Liver (tissue), 3 donors: ENCODE data around the gene SLC9A1.

Source experiments
- CTCF ChIP-seq: fragments of 150-350 bp; IDR thresholded peaks from 2 replicates; pipeline ENCODE4 v1.5.1; 2017; ENCODE audit warnings: improper control_type of control experiment, low read depth, low read length; ENCODE audit not compliant: missing input control
- GABPA ChIP-seq, 2 donors: IDR thresholded peaks in 1 of 2; conservative IDR thresholded peaks in 1 of 2; 2 replicates each; pipeline ENCODE4 v1.6.1; 2016; ENCODE audit warnings: antibody characterized with exemption in 2 of 2, mild to moderate bottlenecking in 1 of 2, moderate library complexity in 1 of 2
- RXRA ChIP-seq, 2 donors: IDR thresholded peaks; 2 replicates each; pipeline ENCODE4 v1.6.1; 2017 to 2018; ENCODE audit warnings: antibody characterized with exemption in 2 of 2, mild to moderate bottlenecking in 1 of 2
- donor health status: healthy.
- donor health status: healthy.

DNA sequence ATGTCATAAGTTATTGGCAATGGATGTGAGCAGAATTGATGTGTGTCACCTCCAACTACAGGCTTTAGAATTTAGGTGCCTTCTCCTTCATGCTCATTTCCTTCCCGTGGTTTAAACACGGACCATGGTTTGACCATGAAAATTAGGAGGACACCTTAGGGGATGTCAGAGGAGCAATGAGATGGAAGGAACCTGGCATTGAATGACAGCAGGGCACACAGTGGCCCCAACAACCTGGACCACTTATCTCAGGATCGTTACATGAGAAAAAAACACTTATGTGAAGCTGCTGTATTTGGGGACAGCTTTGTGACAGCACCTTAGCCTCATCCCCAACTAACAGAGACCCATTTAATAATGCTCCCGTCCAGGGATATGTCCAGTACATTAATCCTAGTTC is 70.8 kb downstream of the SLC9A1 start:
- no peak for TF ChIP-seq CTCF
- no peak for TF ChIP-seq RXRA (IDR thresholded peaks at IDR 0.05)
- no peak for TF ChIP-seq GABPA (IDR thresholded peaks at IDR 0.05 in 1 of 2, conservative IDR thresholded peaks at IDR 0.05 in 1 of 2)
